NOMO-1 treated with dmso at 0.1 percent for 144 hours (cell line): ENCODE results near the gene IRF8.
"Not testable (repeated sequence)": the region's sequence is repeated elsewhere in the genome, so short reads cannot be mapped to it uniquely, and the experiment has no call there.

Source experiments
- DNase-seq: peaks from one replicate; lab custom pipeline; 2025; ENCODE audit not compliant: unreplicated experiment; lab: John Stamatoyannopoulos, UW

Gene IRF8, protein sequence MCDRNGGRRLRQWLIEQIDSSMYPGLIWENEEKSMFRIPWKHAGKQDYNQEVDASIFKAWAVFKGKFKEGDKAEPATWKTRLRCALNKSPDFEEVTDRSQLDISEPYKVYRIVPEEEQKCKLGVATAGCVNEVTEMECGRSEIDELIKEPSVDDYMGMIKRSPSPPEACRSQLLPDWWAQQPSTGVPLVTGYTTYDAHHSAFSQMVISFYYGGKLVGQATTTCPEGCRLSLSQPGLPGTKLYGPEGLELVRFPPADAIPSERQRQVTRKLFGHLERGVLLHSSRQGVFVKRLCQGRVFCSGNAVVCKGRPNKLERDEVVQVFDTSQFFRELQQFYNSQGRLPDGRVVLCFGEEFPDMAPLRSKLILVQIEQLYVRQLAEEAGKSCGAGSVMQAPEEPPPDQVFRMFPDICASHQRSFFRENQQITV

DNA sequence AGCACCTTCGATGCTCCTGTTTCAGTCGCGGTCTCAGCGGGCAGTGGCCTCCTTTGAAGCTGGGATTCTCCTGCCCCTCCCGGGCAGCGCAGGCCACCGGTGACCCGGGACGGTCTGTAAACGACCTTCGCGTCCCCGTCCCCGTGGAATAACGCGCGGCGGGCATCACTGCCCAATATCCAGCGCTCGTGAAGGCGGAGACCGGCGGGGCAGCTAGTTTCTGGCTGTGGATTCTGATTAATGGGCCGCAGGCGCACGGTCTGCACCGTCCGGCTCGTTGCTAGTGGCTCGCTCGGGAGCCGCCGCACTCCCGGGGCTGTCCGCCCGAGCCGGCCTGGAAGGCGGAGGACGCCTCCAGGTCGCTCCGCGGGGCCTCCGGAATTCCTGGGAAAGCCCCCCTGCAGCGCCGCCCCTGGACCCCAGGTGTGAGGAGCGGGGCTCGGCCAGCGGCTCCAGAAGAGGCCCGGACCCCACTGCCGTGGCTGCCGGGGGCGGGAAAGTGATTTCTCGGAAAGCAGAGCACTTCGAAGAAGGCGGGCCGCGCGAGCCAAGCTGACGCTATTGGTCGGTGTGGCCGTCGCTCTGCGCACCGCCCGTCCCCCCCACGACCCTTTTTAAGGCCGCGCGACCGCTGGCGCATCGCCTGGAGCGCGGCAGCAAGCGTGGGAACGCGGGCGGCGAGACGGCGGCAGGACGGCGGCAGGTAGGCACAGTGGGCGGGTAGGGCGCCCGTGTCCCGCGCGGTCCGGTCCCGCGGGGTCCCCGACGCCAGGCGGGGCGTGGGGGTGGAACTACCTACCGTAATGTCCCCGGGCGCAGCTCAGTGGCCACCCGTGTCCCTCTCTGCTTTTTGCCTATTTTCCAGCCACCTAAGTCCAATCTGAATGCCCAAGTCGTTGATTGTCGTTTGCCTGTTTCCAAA, at the start of gene IRF8:
IRF8 (plus strand) TSS at position 642 of the 922 bp plus-strand sequence. CDS start 3,854 bp downstream, outside the sequence.
- DNase-seq = peak; percentile 87

DNA sequence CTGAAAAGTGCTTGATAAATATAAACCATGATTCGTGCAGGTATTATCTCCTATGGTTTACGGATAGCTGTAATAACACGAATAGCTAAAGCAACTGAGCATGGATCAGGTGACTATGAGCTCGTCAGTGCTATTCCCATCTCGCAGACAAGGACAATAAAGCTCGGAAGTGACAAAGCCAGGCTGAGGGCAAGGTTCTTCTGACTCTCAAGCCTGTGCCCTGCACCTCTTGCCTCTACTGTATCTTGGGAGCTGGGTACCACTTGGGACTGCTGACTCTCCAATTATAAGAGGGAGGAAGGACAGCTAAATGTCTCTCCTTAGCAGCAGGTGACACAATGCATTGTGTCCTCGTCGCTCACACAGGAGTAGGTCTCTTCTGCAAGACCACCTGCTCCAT, 49.6 kb upstream of the IRF8 start:
- no peak for DNase-seq

DNA sequence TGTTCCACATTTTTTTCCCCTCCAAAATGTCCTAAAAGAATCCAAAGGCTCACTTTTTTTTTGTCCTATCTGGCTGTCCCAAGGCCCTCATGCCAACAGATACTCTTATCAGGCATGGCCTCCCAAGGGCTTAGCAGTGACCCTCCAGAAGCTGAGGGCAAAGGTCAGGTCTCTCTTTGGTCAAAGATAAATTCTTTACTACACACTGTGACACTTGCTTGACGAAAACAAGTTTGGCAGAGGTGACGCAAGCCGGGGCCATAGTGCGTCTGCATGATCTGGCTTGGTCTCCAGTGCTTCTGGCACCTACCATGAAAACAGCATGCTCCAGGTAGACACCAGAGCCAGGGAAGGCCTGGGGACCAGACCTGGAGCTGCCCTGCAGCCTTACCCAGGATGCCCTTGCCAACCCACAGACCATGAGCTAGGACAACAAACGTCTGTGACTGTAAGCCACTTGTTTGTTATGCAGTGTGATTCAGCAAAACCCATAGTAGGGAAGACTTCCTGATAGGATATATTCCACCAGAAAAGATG, 48.5 kb upstream of the IRF8 start:
- DNase-seq = no peak

DNA sequence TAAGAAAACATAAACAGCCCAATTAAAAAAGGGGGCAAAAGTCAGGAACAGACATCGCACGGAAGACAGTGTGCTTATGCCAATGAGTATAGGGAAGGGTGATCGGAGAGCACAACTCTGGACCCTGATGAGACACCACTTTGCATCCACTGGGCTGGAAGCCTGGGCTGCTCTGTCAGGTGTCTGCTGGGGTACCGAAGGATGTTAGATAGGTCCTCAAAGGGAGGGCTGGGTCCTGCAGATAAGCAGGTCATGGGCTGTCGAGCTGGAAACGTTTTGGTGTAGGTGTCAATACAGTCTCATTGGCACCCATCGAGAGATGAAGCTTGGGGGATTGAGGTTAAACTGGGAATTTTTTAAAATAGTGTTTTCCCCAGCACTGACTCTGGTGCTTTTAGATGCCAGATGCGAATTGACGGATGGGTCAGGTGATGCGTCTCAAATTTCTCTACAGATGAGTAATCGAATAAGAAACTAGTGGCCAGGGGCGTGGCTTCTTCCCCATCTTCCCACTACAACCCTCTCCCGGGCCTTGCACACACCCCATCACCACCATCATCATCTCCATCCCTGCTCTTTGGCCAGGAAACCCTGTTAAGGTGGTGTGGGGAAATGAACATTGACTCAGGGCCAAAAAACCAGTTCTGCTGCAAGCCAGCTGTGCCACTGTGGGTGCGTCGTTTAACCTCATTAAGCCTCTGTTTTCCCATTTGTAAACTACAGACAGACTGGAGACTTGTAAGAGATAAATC, 47.8 kb upstream of the IRF8 start:
- DNase-seq = no peak

DNA sequence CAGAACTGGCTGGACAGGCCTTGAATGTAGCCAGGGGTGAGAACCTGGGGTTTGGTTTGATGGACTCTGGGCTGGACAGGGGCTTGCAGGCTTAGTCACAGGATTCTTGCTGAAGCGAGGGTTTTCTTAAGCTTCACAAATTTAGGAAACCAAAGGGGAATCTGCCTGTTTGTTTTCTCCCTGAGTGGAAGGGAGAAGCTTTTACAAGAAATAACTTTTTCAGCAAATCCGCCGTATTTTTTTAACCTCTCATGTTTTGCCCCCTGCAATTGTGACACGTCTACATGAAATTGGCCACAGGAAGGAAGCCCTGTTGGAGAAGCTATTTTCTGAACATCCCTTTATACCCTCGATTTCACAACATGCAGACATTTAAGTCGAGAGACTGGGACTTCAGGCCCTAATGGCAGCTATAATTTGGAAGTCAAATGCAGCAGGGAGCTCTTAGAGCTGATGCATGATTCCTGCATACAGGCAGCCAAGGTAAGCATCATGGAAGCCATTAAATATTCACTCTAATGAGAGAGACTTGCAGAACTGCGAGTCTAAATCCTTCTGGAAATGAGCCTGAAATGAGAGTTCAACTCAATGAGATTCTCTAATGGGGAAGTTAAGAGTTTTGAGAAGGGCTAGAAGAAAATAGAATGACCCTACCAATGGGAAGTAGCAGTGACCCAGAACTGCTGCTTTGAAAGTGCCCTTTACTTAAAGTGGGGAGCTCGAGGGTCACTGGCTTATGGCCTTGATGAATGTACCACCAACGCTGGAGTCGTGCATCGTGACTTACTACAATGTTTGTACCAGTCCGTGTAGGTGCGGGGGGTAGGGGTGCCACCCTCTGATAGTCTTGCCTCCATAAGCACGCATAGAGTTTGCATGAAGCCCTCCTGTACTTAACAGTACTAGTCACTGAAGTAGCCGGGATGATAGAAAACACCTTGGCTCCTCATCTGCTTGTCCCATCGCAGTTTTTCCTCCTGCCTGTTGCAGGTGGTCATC, 45.1 kb upstream of the IRF8 start:
- peak; percentile 84 for DNase-seq

DNA sequence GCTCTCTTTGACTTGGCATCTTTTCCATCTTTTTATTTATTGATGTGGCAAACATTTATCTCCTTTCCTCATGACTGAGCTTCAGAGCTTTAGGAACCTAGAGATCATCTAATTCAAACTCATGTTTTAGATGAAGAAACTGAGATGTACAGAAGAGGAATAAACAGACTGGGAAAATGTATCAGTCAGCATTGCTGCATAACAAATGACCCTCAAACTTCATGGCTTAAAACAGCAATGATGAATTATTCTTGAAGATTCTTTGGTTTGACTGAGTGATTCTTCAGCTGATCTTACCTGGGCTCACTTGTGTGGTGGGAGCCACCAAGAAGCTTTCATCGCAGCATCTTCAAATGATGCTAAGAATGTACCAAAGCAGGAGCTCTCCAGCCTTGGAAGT, 44.0 kb upstream of the IRF8 start:
- DNase-seq = no peak

DNA sequence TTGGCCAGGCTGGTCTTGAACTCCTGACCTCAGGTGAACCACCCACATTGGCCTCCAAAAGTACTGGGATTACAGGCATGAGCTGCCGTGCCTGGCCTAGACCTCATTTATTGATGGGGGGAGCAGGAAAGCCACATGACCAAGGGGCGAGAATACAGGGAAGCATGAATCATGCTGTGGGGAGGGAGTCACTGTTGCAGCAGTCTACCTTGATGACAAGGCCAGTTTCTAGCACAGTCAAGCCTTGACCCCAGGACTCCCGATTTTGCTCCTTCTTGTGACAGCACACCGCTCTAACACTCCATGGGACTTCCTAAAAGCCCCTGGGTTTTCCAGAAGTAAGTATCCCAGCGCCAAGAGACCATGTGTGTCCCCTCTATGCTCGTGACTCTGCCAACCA, 42.9 kb upstream of the IRF8 start:
- DNase-seq = no peak

DNA sequence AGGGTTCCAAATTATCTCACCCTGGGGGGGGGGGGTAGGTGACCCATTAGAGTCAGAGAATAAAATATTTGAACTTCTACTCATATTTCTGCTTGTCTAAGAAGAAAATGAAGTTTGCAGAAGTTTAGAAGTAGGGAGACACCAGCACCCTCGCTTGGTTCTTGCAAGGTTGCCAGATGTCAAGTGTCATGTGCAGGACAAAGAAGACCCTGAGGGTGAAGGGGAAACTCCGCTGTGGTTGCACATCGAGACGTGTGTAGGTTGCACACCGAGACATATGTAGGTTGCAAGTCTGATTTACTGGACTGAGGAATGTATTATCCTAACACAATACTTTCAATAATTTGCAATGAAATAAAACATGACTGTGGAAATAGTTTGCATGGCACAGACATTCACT, 42.4 kb upstream of the IRF8 start:
- DNase-seq = no peak

DNA sequence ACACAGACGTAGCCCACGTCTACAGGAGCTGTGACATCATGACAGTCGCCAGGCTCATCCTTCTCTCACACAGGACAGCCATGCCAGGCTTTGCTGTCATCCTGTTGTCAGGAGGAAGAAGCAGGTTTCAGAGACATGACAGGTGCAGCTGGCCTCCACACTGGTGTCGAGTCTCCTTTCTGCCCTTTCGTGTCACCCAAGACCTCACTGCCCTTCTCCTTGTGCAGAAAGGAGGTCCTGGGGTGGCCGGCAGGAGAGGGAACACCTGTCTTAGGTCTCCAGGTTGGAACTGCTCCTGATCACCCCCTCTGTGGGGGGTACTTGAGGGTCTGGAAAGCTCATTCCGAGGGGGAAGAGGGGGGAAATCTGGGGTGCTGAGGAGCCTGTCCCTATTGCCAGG, 41.6 kb upstream of the IRF8 start:
- no peak for DNase-seq

DNA sequence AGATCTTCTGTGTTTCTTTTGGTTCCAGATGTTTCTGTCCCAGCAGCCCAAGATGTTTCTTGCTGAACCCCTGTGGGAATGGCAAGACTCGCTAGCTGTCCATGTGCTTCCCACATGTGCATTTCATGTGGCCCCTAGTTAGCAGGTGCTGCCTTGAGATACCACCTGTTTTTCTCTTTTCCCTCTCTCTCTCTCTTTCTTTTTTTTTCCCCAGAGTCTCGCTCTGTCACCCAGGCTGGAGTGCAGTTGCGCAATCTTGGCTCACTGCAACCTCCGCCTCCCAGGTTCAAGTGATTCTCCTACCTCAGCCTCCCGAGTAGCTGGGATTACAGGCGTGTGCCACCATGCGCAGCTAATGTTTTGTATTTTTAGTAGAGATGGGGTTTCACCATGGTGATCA, 40.4 kb upstream of the IRF8 start:
- not testable (repeated sequence) for DNase-seq

DNA sequence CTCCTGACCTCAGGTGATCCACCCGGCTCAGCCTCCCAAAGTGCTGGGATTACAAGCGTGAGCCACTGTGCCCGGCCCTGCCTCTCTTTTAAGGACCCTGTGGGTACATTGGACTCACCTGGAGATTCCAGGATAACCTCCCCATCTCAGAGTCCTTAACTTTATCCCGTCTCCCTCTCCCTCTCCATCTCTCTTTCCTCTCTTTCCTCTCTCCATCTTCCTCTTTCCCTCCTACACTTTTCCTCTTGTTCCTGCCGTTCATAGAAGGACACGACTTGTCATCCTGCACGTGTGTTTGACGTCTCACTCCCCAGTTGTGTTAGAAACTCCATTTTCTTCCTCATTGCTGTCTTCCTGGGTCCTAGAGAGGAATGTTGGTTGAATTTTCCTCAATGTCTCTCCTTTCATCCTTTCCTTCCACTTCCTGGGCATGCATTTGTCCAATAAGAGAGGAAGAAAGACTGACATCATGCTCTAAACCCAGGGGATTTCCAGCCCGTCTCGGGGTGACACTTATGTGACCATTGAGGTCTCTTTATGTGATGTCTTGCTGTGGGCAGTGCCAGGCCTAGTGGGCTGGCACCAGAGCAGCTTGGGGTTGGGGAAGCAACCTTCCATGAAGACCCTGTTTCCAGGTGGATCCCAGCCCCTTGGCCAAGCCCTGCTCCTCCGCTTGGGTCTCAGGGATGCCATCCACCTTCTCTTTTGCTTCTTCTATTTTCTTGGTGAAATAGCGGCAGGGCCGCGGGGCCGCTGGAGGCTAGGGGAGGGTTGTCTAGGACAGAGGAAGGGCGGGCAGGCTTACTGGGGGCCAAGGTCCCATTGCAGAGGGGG, 39.8 kb upstream of the IRF8 start:
- DNase-seq = no peak

DNA sequence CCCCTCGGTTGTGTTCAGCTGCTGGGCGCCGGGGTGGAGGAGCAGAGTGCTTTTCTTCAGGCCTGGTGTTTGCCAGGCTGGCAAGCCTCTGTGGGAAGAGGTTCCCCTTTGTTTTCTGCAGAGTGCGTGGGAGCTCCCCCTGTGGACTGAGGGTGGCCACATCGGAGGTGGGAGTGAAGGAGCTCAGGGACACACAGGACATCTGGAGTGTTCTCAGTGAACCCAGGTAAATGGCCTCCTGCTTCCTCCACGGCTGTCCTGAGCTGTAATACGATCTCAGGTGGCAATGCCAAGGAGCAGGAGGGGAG, 39.2 kb upstream of the IRF8 start:
- DNase-seq = no peak

DNA sequence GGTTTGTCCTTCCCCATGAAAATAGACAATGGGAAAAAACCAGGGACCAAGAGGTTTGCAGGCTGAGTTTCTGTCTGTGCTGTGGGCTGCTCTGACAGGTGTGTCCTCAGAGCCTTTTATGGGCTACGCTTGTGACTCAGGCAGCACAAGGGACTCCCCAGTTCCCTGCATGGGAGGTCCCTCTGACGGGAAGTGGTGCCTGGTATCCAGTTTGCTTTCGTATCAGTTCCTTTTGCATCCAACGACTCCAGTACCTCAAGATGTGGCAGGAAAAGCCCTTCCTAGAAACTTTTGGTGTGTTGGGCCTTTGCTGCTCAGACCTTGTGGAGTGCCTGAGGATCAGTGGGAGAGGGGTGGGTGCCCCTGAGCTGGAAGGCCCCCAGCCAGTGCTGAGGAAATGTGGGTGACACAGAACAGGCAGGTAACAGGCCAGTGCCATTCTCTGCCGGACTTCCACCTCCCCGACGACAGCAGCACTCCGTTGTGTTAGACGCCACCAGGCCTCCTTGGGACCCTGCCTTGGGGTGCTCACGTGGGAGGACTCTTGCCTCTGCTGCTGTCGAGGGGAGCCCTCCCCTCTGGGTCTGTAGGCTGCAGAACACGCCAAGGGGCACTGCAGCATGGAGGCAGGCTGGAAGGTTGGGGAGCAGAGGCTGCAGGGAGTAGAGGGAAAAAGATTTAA, 38.4 kb upstream of the IRF8 start:
- DNase-seq = no peak

DNA sequence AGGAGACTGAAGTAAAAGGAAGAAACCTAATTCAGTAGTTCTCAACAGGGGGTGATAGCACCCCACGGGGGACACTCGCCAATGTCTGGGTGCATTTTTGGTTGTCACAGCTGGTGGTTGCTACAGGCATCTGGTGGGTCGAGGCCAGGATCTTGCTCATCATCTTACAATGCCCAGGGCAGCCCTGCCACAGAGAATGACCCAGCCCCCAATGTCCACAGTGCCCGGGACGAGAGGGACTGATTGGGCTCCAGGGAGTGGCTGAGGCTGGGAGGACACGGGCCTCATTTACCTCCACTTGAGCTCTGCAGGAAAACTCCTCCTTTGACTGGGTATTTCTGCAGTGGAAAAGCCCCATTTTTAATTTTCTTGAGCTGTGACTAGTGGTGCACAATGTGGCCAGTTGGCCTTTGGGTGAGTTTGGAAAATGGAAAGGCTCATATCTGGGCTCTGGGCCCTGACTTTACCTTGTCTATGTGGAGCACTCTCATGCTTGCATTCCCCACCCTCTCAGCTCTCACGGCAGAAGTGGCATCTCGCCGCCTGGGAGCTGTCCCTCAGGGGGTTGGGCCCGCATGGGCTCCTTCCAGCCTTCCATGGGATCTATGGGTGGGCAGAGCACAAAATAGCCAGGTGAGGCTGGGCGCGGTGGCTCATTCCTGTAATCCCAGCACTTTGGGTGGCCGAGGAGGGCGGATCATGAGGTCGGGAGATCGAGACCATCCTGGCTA, 37.7 kb upstream of the IRF8 start:
- DNase-seq = no peak

DNA sequence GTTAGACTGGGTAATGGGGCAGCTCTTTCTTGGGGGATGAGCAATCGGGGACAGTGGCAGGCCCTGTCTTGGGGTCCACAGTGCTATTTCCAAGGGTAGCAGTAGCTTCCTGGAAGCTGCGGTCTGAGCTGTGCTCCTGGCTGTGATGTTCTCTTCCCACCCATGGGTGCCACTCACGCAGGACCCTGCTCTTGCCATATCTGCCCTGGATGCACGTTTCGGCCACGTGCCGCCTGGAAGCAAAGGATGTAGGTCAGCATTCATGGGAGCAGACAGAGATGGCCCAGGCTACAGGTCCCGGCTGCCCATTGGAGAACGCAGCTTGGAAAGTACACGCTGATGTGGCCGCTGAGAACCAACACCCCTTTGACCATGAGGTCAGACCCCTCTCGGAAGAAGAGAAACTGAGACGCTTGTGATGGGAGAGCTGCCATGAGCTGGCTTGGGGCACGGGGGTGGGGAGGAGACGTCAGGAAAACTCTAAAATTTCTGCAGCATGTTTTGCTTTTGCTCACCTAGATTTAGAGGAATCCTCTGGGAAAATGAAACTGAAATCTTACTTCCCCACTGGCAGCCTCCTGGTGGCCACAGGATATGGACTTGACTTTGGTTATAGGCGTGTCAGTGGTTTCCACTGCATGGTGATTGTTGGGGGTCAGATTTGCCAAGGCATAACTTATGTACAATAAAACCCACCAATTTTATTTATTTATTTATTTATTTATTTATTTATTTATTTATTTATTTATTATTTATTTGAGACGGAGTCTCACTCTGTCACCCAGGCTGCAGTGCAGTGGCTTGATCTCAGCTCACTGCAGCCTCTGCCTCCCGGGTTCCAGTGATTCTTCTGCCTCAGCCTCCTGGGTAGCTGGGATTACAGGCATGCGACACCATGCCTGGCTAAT, 36.2 kb upstream of the IRF8 start:
- DNase-seq = no peak

DNA sequence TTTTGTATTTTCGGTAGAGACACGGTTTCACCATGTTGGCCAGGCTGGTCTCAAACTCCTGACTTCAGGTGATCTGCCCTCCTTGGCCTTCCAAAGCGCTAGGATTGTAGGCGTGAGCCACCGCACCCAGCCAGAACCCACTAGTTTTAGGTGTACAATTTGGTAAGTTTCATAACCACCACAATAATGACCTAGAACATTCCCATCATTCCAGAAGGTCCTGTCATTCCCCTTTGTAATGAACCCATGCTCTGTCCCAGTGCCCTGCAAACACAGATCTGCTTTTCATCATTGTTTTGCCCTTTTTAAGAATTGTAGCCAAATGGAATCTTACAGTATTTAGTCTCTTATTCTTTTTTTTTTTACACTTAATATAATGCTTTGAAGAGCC, 35.6 kb upstream of the IRF8 start:
- no peak for DNase-seq

DNA sequence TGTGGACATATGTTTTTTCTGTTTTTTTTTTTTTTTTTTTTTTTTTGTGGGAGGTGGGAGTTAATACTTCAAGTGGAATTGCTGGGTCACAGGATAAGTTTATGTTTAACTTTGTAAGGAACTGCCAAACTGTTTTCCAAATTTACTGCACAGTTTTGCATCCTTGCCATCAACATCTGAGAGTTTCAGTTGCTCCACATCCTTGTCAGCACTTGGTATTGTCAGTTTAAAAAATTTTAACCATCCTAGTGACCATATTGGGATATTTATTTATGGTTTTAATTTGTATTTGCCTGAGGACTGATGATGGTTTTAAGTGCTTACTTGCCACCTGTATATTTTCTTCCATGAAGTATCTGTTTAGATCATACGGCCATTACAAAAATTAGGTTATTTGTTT, 34.0 kb upstream of the IRF8 start:
- no peak for DNase-seq
